SK-N-SH treated with all-trans-retinoic acid at 6 μM for 48 hours (cell line): Measurements from ENCODE around the gene FAM117B.

Experiments
- ATAC-seq: fragments of 200-7000 bp; cut with Tn5 transposase; 3 replicates; pipeline ENCODE4 v1.9.1; 2020; ENCODE audit warnings: mild to moderate bottlenecking, moderate library complexity
- BACH2 ChIP-seq: fragments of 250-450 bp; sonication (Bioruptor Pico); IDR thresholded peaks from 2 replicates; pipeline ENCODE4 v1.9.0; 2021; ENCODE audit warnings: mild to moderate bottlenecking, borderline replicate concordance
- CREB5 ChIP-seq: fragments of 250-450 bp; sonication (Bioruptor Pico); IDR thresholded peaks from 2 replicates; pipeline ENCODE4 v1.5.1; 2020; ENCODE audit warnings: low read depth, mild to moderate bottlenecking, moderate library complexity
- CSDC2 ChIP-seq: fragments of 250-450 bp; sonication (Bioruptor Pico); IDR thresholded peaks from 2 replicates; pipeline ENCODE4 v1.5.0; 2020; ENCODE audit warnings: mild to moderate bottlenecking, moderate library complexity
- CSRNP3 ChIP-seq: fragments of 250-450 bp; sonication (Bioruptor Pico); IDR thresholded peaks from 2 replicates; pipeline ENCODE4 v1.5.1; 2021; ENCODE audit warnings: mild to moderate bottlenecking, moderate library complexity
- ESRRG ChIP-seq: fragments of 250-450 bp; sonication (Bioruptor Pico); IDR thresholded peaks from 2 replicates; pipeline ENCODE4 v1.6.1; 2021; ENCODE audit warnings: mild to moderate bottlenecking
- GLIS3 ChIP-seq: fragments of 250-450 bp; sonication (Bioruptor Pico); IDR thresholded peaks from 2 replicates; pipeline ENCODE4 v1.5.0; 2020; ENCODE audit warnings: mild to moderate bottlenecking, moderate library complexity
- ISL1 ChIP-seq: fragments of 250-450 bp; sonication (Bioruptor Pico); IDR thresholded peaks from 2 replicates; pipeline ENCODE4 v2.1.2; 2022; ENCODE audit warnings: mild to moderate bottlenecking, moderate library complexity
- OSR1 ChIP-seq: fragments of 250-450 bp; sonication (Bioruptor Pico); IDR thresholded peaks from 2 replicates; pipeline ENCODE4 v1.8.0; 2022; ENCODE audit warnings: moderate library complexity, mild to moderate bottlenecking, inconsistent platforms
- PATZ1 ChIP-seq: fragments of 250-450 bp; sonication (Bioruptor Pico); IDR thresholded peaks from 2 replicates; pipeline ENCODE4 v1.8.0; 2020; ENCODE audit warnings: mild to moderate bottlenecking, moderate library complexity, borderline replicate concordance
- POU6F1 ChIP-seq: fragments of 250-450 bp; sonication (Bioruptor Pico); IDR thresholded peaks from 2 replicates; pipeline ENCODE4 v1.8.0; 2021; ENCODE audit warnings: low read depth, mild to moderate bottlenecking, moderate library complexity, borderline replicate concordance
- PPARA ChIP-seq: fragments of 250-450 bp; sonication (Bioruptor Pico); IDR thresholded peaks from 2 replicates; pipeline ENCODE4 v1.5.0; 2020; ENCODE audit warnings: mild to moderate bottlenecking, borderline replicate concordance
- RARB ChIP-seq: fragments of 250-450 bp; sonication (Bioruptor Pico); IDR thresholded peaks from 2 replicates; pipeline ENCODE4 v1.8.0; 2021; ENCODE audit warnings: mild to moderate bottlenecking, moderate library complexity
- SNAI2 ChIP-seq: fragments of 250-450 bp; sonication (Bioruptor Pico); IDR thresholded peaks from 2 replicates; pipeline ENCODE4 v1.5.0; 2020; ENCODE audit warnings: mild to moderate bottlenecking, moderate library complexity
- TCF4 ChIP-seq: fragments of 250-450 bp; sonication (Bioruptor Pico); IDR thresholded peaks from 2 replicates; pipeline ENCODE4 v1.8.0; 2021; ENCODE audit warnings: mild to moderate bottlenecking, moderate library complexity, borderline replicate concordance
- TOX ChIP-seq: fragments of 250-450 bp; sonication (Bioruptor Pico); IDR thresholded peaks from 2 replicates; pipeline ENCODE4 v1.8.0; 2021; ENCODE audit warnings: mild to moderate bottlenecking, moderate library complexity, borderline replicate concordance
- TSHZ2 ChIP-seq: fragments of 250-450 bp; sonication (Bioruptor Pico); IDR thresholded peaks from 2 replicates; pipeline ENCODE4 v1.5.0; 2020; ENCODE audit warnings: mild to moderate bottlenecking, moderate library complexity
- ZC3H10 ChIP-seq: fragments of 250-450 bp; sonication (Bioruptor Pico); IDR thresholded peaks from 2 replicates; pipeline ENCODE4 v1.5.1; 2021; ENCODE audit warnings: mild to moderate bottlenecking, moderate library complexity
- ZFP3 ChIP-seq: fragments of 250-450 bp; sonication (Bioruptor Pico); IDR thresholded peaks from 2 replicates; pipeline ENCODE4 v1.5.0; 2020; ENCODE audit warnings: mild to moderate bottlenecking, moderate library complexity
- ZFP30 ChIP-seq: fragments of 450-650 bp; formaldehyde crosslinking; IDR thresholded peaks from 2 replicates; pipeline ENCODE4 v1.5.0; 2022; ENCODE audit warnings: mild to moderate bottlenecking, moderate library complexity
- ZNF565 ChIP-seq: fragments of 450-650 bp; formaldehyde crosslinking; conservative IDR thresholded peaks from 2 replicates; pipeline ENCODE4 v1.5.0; 2020; ENCODE audit warnings: low read depth, mild to moderate bottlenecking, moderate library complexity
- ZNF70 ChIP-seq: fragments of 450-650 bp; formaldehyde crosslinking; IDR thresholded peaks from 2 replicates; pipeline ENCODE4 v1.5.0; 2020; ENCODE audit warnings: mild to moderate bottlenecking, moderate library complexity
- ZNF8 ChIP-seq: fragments of 450-650 bp; formaldehyde crosslinking; IDR thresholded peaks from 2 replicates; pipeline ENCODE4 v1.5.0; 2020; ENCODE audit warnings: mild to moderate bottlenecking, moderate library complexity

Gene FAM117B

GRCh38 chr2:202721621-202722020 is 86.9 kb downstream of the FAM117B start (continued):
- no peak for TF ChIP-seq TCF4
- TF ChIP-seq GLIS3 = no peak
- TF ChIP-seq PATZ1 (CRISPR knock-in tag) = no peak
- TF ChIP-seq ZC3H10 = no peak
- TF ChIP-seq, all 23 proteins: peak for 0

GRCh38 chr2:202723746-202724145 is 89.0 kb downstream of the FAM117B start:
- no peak for ATAC-seq
- TF ChIP-seq ZC3H10 (no peak), OSR1 (no peak), ZFP3 (CRISPR knock-in tag) (no peak)

- no peak for ATAC-seq
- TF ChIP-seq ISL1 (CRISPR knock-in tag) = no peak
- no peak for TF ChIP-seq RARB (CRISPR knock-in tag)
- no peak for TF ChIP-seq ZNF565 (CRISPR knock-in tag)
- no peak for TF ChIP-seq GLIS3
- TF ChIP-seq ESRRG (CRISPR knock-in tag) = no peak
- no peak for TF ChIP-seq CSRNP3 (CRISPR knock-in tag)
- no peak for TF ChIP-seq TCF4
- TF ChIP-seq ZFP30 (CRISPR knock-in tag) = no peak
- no peak for TF ChIP-seq ZNF70
- no peak for TF ChIP-seq PPARA (CRISPR knock-in tag)
- no peak for TF ChIP-seq CSDC2 (CRISPR knock-in tag)
- no peak for TF ChIP-seq TOX (CRISPR knock-in tag)
- TF ChIP-seq ZFP3 (CRISPR knock-in tag) = no peak
- no peak for TF ChIP-seq SNAI2 (CRISPR knock-in tag)
- TF ChIP-seq OSR1 = no peak
- TF ChIP-seq TSHZ2 = no peak
- TF ChIP-seq BACH2 = no peak
- no peak for TF ChIP-seq ZNF8 (CRISPR knock-in tag)
- TF ChIP-seq, all 23 proteins: peak for 0
These were observed 91.3 kb downstream of the FAM117B start for GRCh38 chr2:202726070-202726469.

GRCh38 chr2:202736826-202737225 is 102.1 kb downstream of the FAM117B start:
- ATAC-seq = no peak
- TF ChIP-seq ZFP3 (CRISPR knock-in tag) = no peak
- no peak for TF ChIP-seq PATZ1 (CRISPR knock-in tag)
- no peak for TF ChIP-seq CREB5
- no peak for TF ChIP-seq TSHZ2
- TF ChIP-seq ZNF8 (CRISPR knock-in tag) = no peak
- no peak for TF ChIP-seq ZNF70
- no peak for TF ChIP-seq TCF4
- TF ChIP-seq GLIS3 = no peak
- TF ChIP-seq PPARA (CRISPR knock-in tag) = no peak
- TF ChIP-seq ZNF565 (CRISPR knock-in tag) = no peak
- TF ChIP-seq ZC3H10 = no peak
- no peak for TF ChIP-seq OSR1
- no peak for TF ChIP-seq CSDC2 (CRISPR knock-in tag)
- TF ChIP-seq ZFP30 (CRISPR knock-in tag) = no peak
- TF ChIP-seq POU6F1 (CRISPR knock-in tag) = no peak
